H1 (cell line): ENCODE data around the gene KRT35. TPM values are rescaled to one million over a fixed set of nuclear protein-coding genes. Genes with fewer than 3 reads are reported as not detected.

Experiments used
- CTCF ChIA-PET: fragments of 300-600 bp; sonication (Branson Sonifier 250); formaldehyde crosslinking; loops from one replicate; lab custom pipeline; 2021; ENCODE audit not compliant: partially characterized antibody; lab: Charles Lee
- POLR2A ChIA-PET: fragments of 300-600 bp; sonication (Branson Sonifier 250); formaldehyde crosslinking; loops from one replicate; lab custom pipeline; 2021; ENCODE audit warnings: inconsistent platforms; ENCODE audit not compliant: partially characterized antibody; lab: Charles Lee
- DNase-seq, 2 experiments: peaks; one replicate each; pipeline versions ENCODE4 v3.0.0 to v3.0.0-alpha.2; 2010 to 2022; ENCODE audit warnings: low spot score in 2 of 2, low read depth in 1 of 2, mixed read lengths in 1 of 2
- FAIRE-seq: peaks from 2 replicates; lab custom pipeline; 2011; peaks lifted over from hg19 to GRCh38; lab: Jason Lieb, UNC
- H2AFZ ChIP-seq: 2 replicates; pipeline ENCODE4 v1.8.1; 2012; ENCODE audit warnings: low read length, inconsistent platforms
- H2AK5ac ChIP-seq: 2 replicates; pipeline ENCODE4 v1.6.1; 2013; ENCODE audit warnings: low read depth, low read length
- H2BK120ac ChIP-seq: replicated peaks from 2 replicates; pipeline ENCODE3; 2013; ENCODE audit warnings: low read depth, low read length, inconsistent platforms
- H2BK12ac ChIP-seq: 2 replicates; pipeline ENCODE4 v1.6.1; 2013; ENCODE audit warnings: low read depth, low read length
- H2BK15ac ChIP-seq: 2 replicates; pipeline ENCODE4 v1.6.1; 2013; ENCODE audit warnings: low read length
- H2BK20ac ChIP-seq: 2 replicates; pipeline ENCODE4 v1.6.1; 2013; ENCODE audit warnings: low read length
- H2BK5ac ChIP-seq: 2 replicates; pipeline ENCODE4 v1.6.1; 2013; ENCODE audit warnings: low read depth, low read length
- H3K14ac ChIP-seq: 2 replicates; pipeline ENCODE4 v1.6.1; 2013; ENCODE audit warnings: inconsistent platforms; ENCODE audit not compliant: insufficient read length
- H3K18ac ChIP-seq: 2 replicates; pipeline ENCODE4 v1.6.1; 2013; ENCODE audit warnings: low read length; ENCODE audit errors: extremely low read depth
- H3K23ac ChIP-seq: 2 replicates; pipeline ENCODE4 v1.6.1; 2013; ENCODE audit warnings: inconsistent platforms; ENCODE audit not compliant: insufficient read length
- H3K23me2 ChIP-seq: 2 replicates; pipeline ENCODE4 v1.6.1; 2013; ENCODE audit warnings: low read depth, low read length
- H3K27ac ChIP-seq: 2 replicates; pipeline ENCODE4 v1.6.1; 2011; ENCODE audit warnings: low read depth, low read length, inconsistent platforms
- H3K27me3 ChIP-seq, 4 experiments: replicated peaks in 1 of 4; 1 replicate in 1 of 4; 2 replicates in 3 of 4; pipeline versions ENCODE4 v1.6.1 to v1.8.1; 2011 to 2013; ENCODE audit warnings: low read length in 3 of 4, mild to moderate bottlenecking in 3 of 4, inconsistent platforms in 2 of 4, mixed read lengths in 2 of 4, moderate library complexity in 1 of 4; ENCODE audit not compliant: control insufficient read depth in 3 of 4, insufficient read depth in 3 of 4; ENCODE audit errors: extremely low read depth in 1 of 4
- H3K36me3 ChIP-seq, 4 experiments: 2 replicates each; pipeline versions ENCODE4 v1.6.1 to v1.8.1; 2011 to 2013; ENCODE audit warnings: mild to moderate bottlenecking in 4 of 4, low read length in 3 of 4, moderate library complexity in 2 of 4, control low read depth in 1 of 4, inconsistent platforms in 1 of 4; ENCODE audit not compliant: insufficient read depth in 4 of 4, control insufficient read depth in 2 of 4
- H3K4ac ChIP-seq: replicated peaks from 2 replicates; pipeline ENCODE3; 2013; ENCODE audit warnings: low read length, low read depth, mixed read lengths, inconsistent platforms; ENCODE audit not compliant: insufficient read length
- H3K4me1 ChIP-seq, 4 experiments: replicated peaks in 1 of 4; 1 replicate in 1 of 4; 2 replicates in 3 of 4; pipeline versions ENCODE4 v1.6.1 to v1.8.1; 2011 to 2013; ENCODE audit warnings: low read length in 3 of 4, inconsistent platforms in 2 of 4, mixed read lengths in 1 of 4; ENCODE audit not compliant: insufficient read depth in 4 of 4, control insufficient read depth in 3 of 4
- H3K4me2 ChIP-seq, 2 experiments: 2 replicates each; pipeline versions ENCODE4 v1.6.1 to v1.8.1; 2011 to 2013; ENCODE audit warnings: low read depth in 2 of 2, low read length in 2 of 2, control low read depth in 1 of 2, inconsistent platforms in 1 of 2, mild to moderate bottlenecking in 1 of 2; ENCODE audit not compliant: insufficient read depth in 1 of 2
- H3K4me3 ChIP-seq, 4 experiments: fragments of 200-600, 300-600 bp in 1 of 4; sonication (generic), shearing (Covaris generic), sonication (Bioruptor Twin) in 1 of 4; 2 replicates each; pipeline versions ENCODE4 v1.5.1 to v1.8.1; 2011 to 2016; ENCODE audit warnings: low read length in 4 of 4, low read depth in 3 of 4, control low read depth in 2 of 4, inconsistent platforms in 2 of 4, mild to moderate bottlenecking in 2 of 4, mixed read lengths in 1 of 4, moderate library complexity in 1 of 4; ENCODE audit not compliant: insufficient read depth in 2 of 4; ENCODE audit errors: extremely low read depth in 1 of 4
- H3K56ac ChIP-seq: replicated peaks from 2 replicates; pipeline ENCODE3; 2013; ENCODE audit warnings: low read depth, mild to moderate bottlenecking, mixed read lengths, low read length, inconsistent platforms; ENCODE audit not compliant: insufficient read length
- H3K79me1 ChIP-seq: 2 replicates; pipeline ENCODE4 v1.6.1; 2013; ENCODE audit warnings: low read depth, low read length, control low read depth
- H3K79me2 ChIP-seq, 2 experiments: 2 replicates each; pipeline versions ENCODE4 v1.6.1 to v1.8.1; 2012 to 2013; ENCODE audit warnings: low read length in 2 of 2, mild to moderate bottlenecking in 2 of 2, inconsistent platforms in 1 of 2; ENCODE audit not compliant: insufficient read depth in 2 of 2, control insufficient read depth in 1 of 2
- H3K9ac ChIP-seq, 4 experiments: replicated peaks in 1 of 4; 1 replicate in 1 of 4; 2 replicates in 3 of 4; pipeline versions ENCODE4 v1.6.1 to v1.8.1; 2011 to 2013; ENCODE audit warnings: low read depth in 3 of 4, low read length in 3 of 4, control low read depth in 2 of 4, mild to moderate bottlenecking in 2 of 4, moderate library complexity in 2 of 4, inconsistent platforms in 1 of 4; ENCODE audit errors: extremely low read depth in 1 of 4
- H3K9me3 ChIP-seq, 2 experiments: 2 replicates each; pipeline versions ENCODE4 v1.6.1 to v1.8.1; 2012 to 2013; ENCODE audit warnings: mild to moderate bottlenecking in 2 of 2, moderate library complexity in 2 of 2, control low read depth in 1 of 2, inconsistent platforms in 1 of 2, low read depth in 1 of 2, low read length in 1 of 2, mixed read lengths in 1 of 2; ENCODE audit not compliant: insufficient read depth in 2 of 2
- H4K20me1 ChIP-seq, 2 experiments: replicated peaks in 1 of 2; 2 replicates each; pipeline versions ENCODE3 to v1.8.1; 2011 to 2013; ENCODE audit warnings: inconsistent platforms in 2 of 2, low read length in 2 of 2, mild to moderate bottlenecking in 1 of 2; ENCODE audit not compliant: insufficient read depth in 2 of 2, control insufficient read depth in 1 of 2
- H4K5ac ChIP-seq: 2 replicates; pipeline ENCODE4 v1.6.1; 2013; ENCODE audit warnings: low read length, low read depth, mixed read lengths, inconsistent platforms; ENCODE audit not compliant: insufficient read length
- H4K8ac ChIP-seq: 2 replicates; pipeline ENCODE4 v1.8.0; 2013; ENCODE audit warnings: mild to moderate bottlenecking, moderate library complexity, low read length, inconsistent platforms; ENCODE audit not compliant: insufficient read depth; ENCODE audit errors: extremely low read depth
- H4K91ac ChIP-seq: replicated peaks from 2 replicates; pipeline ENCODE3; 2013; ENCODE audit warnings: low read length, mixed read lengths, inconsistent platforms; ENCODE audit not compliant: insufficient read length
- CHD1 ChIP-seq: IDR thresholded peaks from 2 replicates; pipeline ENCODE4 v1.6.1; 2012; ENCODE audit warnings: low read depth, low read length, improper control_type of control experiment
- RAD21 ChIP-seq, 2 experiments: IDR thresholded peaks in 1 of 2; conservative IDR thresholded peaks in 1 of 2; 2 replicates each; pipeline ENCODE4 v1.6.1; 2011; ENCODE audit warnings: low read depth in 2 of 2, low read length in 2 of 2, improper control_type of control experiment in 1 of 2, inconsistent platforms in 1 of 2, mild to moderate bottlenecking in 1 of 2, moderate library complexity in 1 of 2
- RBBP5 ChIP-seq: IDR thresholded peaks from 2 replicates; pipeline ENCODE4 v1.7.1; 2012; ENCODE audit warnings: low read depth, mild to moderate bottlenecking, inconsistent platforms, low read length, moderate library complexity, borderline replicate concordance
- SRF ChIP-seq: IDR thresholded peaks from 2 replicates; pipeline ENCODE4 v1.6.1; 2011; ENCODE audit warnings: mild to moderate bottlenecking, low read depth, low read length, moderate library complexity
- WGBS, 2 experiments: shearing (Covaris generic) in 1 of 2; methylation state at CpG; one replicate each; pipeline versions ENCODE4 v1.1.6 to v1.1.7; 2013 to 2015; ENCODE audit warnings: low lambda C conversion rate in 2 of 2, mixed read lengths in 2 of 2, inconsistent platforms in 1 of 2, low coverage in 1 of 2, missing lambda C conversion rate in 1 of 2; ENCODE audit not compliant: insufficient replicate concordance in 2 of 2, insufficient coverage in 1 of 2, insufficient read length in 1 of 2; ENCODE audit errors: extremely low coverage in 1 of 2, missing lambda C conversion rate in 1 of 2; 5-methylcytosine and 5-hydroxymethylcytosine counted together
- polyA plus RNA-seq, 7 experiments: library from polyadenylated mRNA; depleted of rRNA in 3 of 7; stranded (reverse) in 5 of 7; unstranded in 2 of 7; fragments of >200 nt in 5 of 7; fragments of 200-250 nt in 2 of 7; gene quantifications; 1 replicate in 5 of 7; 2 replicates in 1 of 7; 4 replicates in 1 of 7; pipeline versions ENCODE4 v1.2.1 to v1.2.3, GENCODE V29; 2011 to 2013; ENCODE audit warnings: missing spikeins in 2 of 7, mixed read lengths in 2 of 7
- total RNA-seq: library from RNA; stranded (reverse); fragmentation: NEBNext Ultra II Directional; extraction: Animal tissue kit (Norgen Biotek cat#: 25700); gene quantifications from 2 replicates; pipeline ENCODE4 v1.2.1, GENCODE V29; 2021
- TF ChIP-seq, protein P1 (sequence below): IDR thresholded peaks from 2 replicates; pipeline ENCODE4 v1.6.1; 2012; ENCODE audit warnings: low read length, inconsistent platforms
- TF ChIP-seq, protein P2 (sequence below), 3 experiments: IDR thresholded peaks; 1 replicate in 2 of 3; 2 replicates in 1 of 3; pipeline versions ENCODE4 v1.5.1 to v1.6.1; 2011; ENCODE audit warnings: low read length in 3 of 3, mild to moderate bottlenecking in 3 of 3, inconsistent platforms in 2 of 3, low read depth in 1 of 3, moderate library complexity in 1 of 3; ENCODE audit not compliant: insufficient read depth in 1 of 3; ENCODE audit errors: control extremely low read depth in 1 of 3

The KRT35 gene
- total and polyA plus RNA-seq, 2 of the 8 experiments (the other 6 are each of a cell fraction or from before 2014, with no cell fraction given), result not detected

DNA sequence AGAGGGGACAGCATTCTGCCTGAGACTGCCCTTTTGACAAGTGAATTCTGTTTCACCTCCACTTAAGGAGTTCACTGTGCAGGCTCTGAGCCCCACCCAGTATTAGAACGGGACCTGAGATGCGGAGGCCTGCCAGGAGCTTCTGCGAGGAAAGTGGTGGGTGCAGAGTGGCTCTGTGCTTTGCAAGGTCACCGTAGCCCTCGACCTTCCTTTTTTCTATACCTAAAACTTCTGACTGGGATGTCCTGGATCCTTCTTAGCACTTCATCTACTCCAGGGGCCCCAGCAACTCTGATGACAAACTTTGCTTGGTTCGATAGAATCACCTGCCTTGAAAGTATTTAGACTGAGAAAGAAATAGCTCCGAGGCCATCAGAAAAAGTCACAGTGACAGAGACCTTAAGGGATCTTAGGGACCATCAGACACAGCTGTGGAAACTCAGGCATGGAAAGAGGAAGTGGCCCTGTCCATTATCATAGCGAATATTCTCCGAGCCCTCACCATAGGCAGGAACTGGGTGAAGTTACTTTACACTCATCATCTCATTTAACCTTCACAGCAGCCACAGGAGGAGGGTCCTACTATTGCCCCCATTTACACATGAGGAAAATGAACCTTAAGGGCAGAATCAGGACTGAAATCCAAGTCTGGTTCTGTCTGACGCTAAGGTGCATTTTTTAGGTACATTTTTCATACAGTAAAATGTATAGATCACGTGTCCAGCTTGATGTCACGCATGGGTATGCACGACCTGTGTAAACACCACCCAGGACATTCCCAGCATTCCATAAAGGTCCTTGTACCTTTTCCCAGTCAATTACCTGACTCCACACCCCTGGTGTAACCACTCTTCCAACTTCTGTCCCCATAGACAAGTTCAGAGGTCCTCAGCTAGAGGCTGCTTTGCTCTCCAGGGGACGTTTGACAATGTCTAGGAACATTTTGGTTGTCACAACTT, 25.1 kb upstream of the KRT35 start:
- H3K23ac ChIP-seq, result no peak overlapping the region
- H3K4me2 ChIP-seq, result no peak overlapping the region
- H3K4me3 ChIP-seq, result no peak overlapping the region
- no peak overlapping the region for H2BK20ac ChIP-seq
- no peaks in the 10 kb centered on the region for H3K27me3 ChIP-seq
- H3K14ac ChIP-seq, result no peak overlapping the region
- no peak overlapping the region for H2BK15ac ChIP-seq
- H2AK5ac ChIP-seq, result no peak overlapping the region
- H3K9ac ChIP-seq, result no peak overlapping the region
- no peak overlapping the region for H2AFZ ChIP-seq
- H3K4ac ChIP-seq, result no peak overlapping the region
- no peak overlapping the region for H2BK12ac ChIP-seq
- FAIRE-seq (no peak), DNase-seq (no peak)
- H4K8ac ChIP-seq, result no peak overlapping the region
- no peak overlapping the region for H3K56ac ChIP-seq
- H3K18ac ChIP-seq, result no peak overlapping the region
- POLR2A ChIA-PET, result interaction anchor here (0.6 to 1.9 kb wide), 3 partner anchors 8 to 182 kb away, joined by 3 to 6 read pairs (median 4); partner anchors contain the start of gene KRT19
- peaks cover 0 to 12% (median 4%) of the 10 kb centered on the region in 4 experiments; a peak in 6 of 7 replicates for H3K4me1 ChIP-seq
- no peaks in the 10 kb centered on the region for H3K79me2 ChIP-seq
- no peak overlapping the region for H2BK5ac ChIP-seq
- no peak overlapping the region for H4K91ac ChIP-seq
- no peaks in the 10 kb centered on the region for H3K79me1 ChIP-seq
- H4K20me1 ChIP-seq, result no peaks in the 10 kb centered on the region
- no peak overlapping the region for H3K27ac ChIP-seq
- H3K9me3 ChIP-seq, result no peaks in the 10 kb centered on the region
- no peaks in the 10 kb centered on the region; the same call in 1 of the 2 replicates for H3K23me2 ChIP-seq
- H2BK120ac ChIP-seq, result no peak overlapping the region
- no peak overlapping the region for H4K5ac ChIP-seq
- WGBS, 2 experiments, result 87% methylated on average over 12 of the region's 14 CpGs; no CpG with 5 or more reads in 1 of the 2 experiments
- no peaks in the 10 kb centered on the region for H3K36me3 ChIP-seq
- CTCF ChIA-PET, result interaction anchor here (0.7 to 33.9 kb wide), 8 partner anchors 12 to 157 kb away, joined by 3 to 427 read pairs (median 4); no protein-coding TSS in a partner anchor
- TF ChIP-seq RAD21 (IDR thresholded peaks at IDR 0.05 in 1 of 2, conservative IDR thresholded peaks at IDR 0.05 in 1 of 2; ENCODE audit: low read depth in 2 of 2, low read length in 2 of 2) (no peak), SRF (no peak), RBBP5 (no peak), CHD1 (no peak)
- TF ChIP-seq, protein P1, sequence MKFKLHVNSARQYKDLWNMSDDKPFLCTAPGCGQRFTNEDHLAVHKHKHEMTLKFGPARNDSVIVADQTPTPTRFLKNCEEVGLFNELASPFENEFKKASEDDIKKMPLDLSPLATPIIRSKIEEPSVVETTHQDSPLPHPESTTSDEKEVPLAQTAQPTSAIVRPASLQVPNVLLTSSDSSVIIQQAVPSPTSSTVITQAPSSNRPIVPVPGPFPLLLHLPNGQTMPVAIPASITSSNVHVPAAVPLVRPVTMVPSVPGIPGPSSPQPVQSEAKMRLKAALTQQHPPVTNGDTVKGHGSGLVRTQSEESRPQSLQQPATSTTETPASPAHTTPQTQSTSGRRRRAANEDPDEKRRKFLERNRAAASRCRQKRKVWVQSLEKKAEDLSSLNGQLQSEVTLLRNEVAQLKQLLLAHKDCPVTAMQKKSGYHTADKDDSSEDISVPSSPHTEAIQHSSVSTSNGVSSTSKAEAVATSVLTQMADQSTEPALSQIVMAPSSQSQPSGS, result no peak
- TF ChIP-seq, protein P2, sequence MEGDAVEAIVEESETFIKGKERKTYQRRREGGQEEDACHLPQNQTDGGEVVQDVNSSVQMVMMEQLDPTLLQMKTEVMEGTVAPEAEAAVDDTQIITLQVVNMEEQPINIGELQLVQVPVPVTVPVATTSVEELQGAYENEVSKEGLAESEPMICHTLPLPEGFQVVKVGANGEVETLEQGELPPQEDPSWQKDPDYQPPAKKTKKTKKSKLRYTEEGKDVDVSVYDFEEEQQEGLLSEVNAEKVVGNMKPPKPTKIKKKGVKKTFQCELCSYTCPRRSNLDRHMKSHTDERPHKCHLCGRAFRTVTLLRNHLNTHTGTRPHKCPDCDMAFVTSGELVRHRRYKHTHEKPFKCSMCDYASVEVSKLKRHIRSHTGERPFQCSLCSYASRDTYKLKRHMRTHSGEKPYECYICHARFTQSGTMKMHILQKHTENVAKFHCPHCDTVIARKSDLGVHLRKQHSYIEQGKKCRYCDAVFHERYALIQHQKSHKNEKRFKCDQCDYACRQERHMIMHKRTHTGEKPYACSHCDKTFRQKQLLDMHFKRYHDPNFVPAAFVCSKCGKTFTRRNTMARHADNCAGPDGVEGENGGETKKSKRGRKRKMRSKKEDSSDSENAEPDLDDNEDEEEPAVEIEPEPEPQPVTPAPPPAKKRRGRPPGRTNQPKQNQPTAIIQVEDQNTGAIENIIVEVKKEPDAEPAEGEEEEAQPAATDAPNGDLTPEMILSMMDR (IDR thresholded peaks at IDR 0.05; ENCODE audit: control extremely low read depth in 1 of 3, insufficient read depth in 1 of 3, low read depth in 1 of 3, low read length in 3 of 3), result no peak
